Measurements from ENCODE around the gene DUS1L.

The DUS1L gene

GRCh38 chr17:82034371-82035011 is 31.1 kb downstream of the DUS1L start:
- peaks cover 52% of the 10 kb centered on the region for H3K4me1 ChIP-seq (ENCODE audit: insufficient read depth, low read length)
- ATAC-seq (ENCODE audit: insufficient read depth, low read depth) (no peak), DNase-seq (peak; percentile 8)
- H3K4me2 ChIP-seq (ENCODE audit: insufficient read depth, low read length) = no peak overlapping the region
- TF ChIP-seq, protein P1, sequence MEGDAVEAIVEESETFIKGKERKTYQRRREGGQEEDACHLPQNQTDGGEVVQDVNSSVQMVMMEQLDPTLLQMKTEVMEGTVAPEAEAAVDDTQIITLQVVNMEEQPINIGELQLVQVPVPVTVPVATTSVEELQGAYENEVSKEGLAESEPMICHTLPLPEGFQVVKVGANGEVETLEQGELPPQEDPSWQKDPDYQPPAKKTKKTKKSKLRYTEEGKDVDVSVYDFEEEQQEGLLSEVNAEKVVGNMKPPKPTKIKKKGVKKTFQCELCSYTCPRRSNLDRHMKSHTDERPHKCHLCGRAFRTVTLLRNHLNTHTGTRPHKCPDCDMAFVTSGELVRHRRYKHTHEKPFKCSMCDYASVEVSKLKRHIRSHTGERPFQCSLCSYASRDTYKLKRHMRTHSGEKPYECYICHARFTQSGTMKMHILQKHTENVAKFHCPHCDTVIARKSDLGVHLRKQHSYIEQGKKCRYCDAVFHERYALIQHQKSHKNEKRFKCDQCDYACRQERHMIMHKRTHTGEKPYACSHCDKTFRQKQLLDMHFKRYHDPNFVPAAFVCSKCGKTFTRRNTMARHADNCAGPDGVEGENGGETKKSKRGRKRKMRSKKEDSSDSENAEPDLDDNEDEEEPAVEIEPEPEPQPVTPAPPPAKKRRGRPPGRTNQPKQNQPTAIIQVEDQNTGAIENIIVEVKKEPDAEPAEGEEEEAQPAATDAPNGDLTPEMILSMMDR (IDR thresholded peaks at IDR 0.05; ENCODE audit: borderline replicate concordance, extremely low read depth, low read length, poor library complexity, severe bottlenecking) = no peak
- no peak for TF ChIP-seq EZH2 (IDR thresholded peaks at IDR 0.05; ENCODE audit: borderline replicate concordance, low read depth, low read length, severe bottlenecking)
- H3K9ac ChIP-seq (ENCODE audit: low read depth, low read length) = no peak overlapping the region
- no peak overlapping the region for H3K27ac ChIP-seq (ENCODE audit: low read length)
- no peaks in the 10 kb centered on the region for H3K27me3 ChIP-seq (ENCODE audit: insufficient read depth, low read length, poor library complexity)
- peaks cover 21% of the 10 kb centered on the region for H3K79me2 ChIP-seq (ENCODE audit: insufficient read depth, low read length)
- no peak overlapping the region for H2AFZ ChIP-seq (ENCODE audit: low read depth, low read length)
- peaks cover 37% of the 10 kb centered on the region for H4K20me1 ChIP-seq (ENCODE audit: insufficient read depth, low read length)
- H3K4me3 ChIP-seq (ENCODE audit: low read depth in 1 of 2, low read length in 2 of 2) = no peak overlapping the region
- no peaks in the 10 kb centered on the region for H3K9me3 ChIP-seq (ENCODE audit: insufficient read depth, low read length, severe bottlenecking)
- peaks cover 36% of the 10 kb centered on the region for H3K36me3 ChIP-seq (ENCODE audit: insufficient read depth, low read length)

DNA sequence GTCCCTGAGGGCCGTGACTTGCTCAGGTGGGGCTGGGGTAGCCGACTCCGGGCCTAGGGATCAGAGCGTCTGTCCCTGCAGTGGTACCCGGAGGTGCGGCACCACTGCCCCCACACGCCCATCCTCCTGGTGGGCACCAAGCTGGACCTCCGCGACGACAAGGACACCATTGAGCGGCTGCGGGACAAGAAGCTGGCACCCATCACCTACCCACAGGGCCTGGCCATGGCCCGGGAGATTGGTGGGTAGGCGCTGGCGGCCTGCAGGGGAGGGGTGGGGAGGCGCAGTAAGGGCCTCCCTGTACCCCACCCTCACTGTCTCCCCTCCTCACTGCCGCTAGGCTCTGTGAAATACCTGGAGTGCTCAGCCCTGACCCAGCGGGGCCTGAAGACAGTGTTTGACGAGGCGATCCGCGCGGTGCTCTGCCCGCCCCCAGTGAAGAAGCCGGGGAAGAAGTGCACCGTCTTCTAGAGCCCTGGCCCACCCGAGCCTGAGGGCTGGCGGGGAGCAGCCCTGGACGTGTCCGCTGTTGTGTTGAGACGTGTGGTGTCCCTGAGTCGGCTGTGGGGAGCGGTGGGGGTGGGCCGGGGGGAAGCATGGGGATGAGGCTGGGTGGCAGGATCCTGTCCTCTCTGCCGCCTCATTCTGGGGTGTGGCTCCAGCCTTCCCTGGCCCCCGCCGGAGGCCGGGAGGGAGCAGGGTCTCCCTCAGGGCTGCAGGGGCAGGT is 32.1 kb downstream of the DUS1L start:
- Histone ChIP-seq H3K79me2 (ENCODE audit: insufficient read depth, low read length) (peaks cover 21% of the 10 kb centered on the region), H3K27me3 (ENCODE audit: insufficient read depth, low read length, poor library complexity) (no peaks in the 10 kb centered on the region), H3K4me1 (ENCODE audit: insufficient read depth, low read length) (peaks cover 52% of the 10 kb centered on the region), H4K20me1 (ENCODE audit: insufficient read depth, low read length) (peaks cover 39% of the 10 kb centered on the region), H3K36me3 (ENCODE audit: insufficient read depth, low read length) (peaks cover 38% of the 10 kb centered on the region), H3K27ac (ENCODE audit: low read length) (no peak overlapping the region), H3K9ac (ENCODE audit: low read depth, low read length) (no peak overlapping the region), H3K9me3 (ENCODE audit: insufficient read depth, low read length, severe bottlenecking) (no peaks in the 10 kb centered on the region), H2AFZ (ENCODE audit: low read depth, low read length) (no peak overlapping the region), H3K4me3 (ENCODE audit: low read depth in 1 of 2, low read length in 2 of 2) (no peak overlapping the region), H3K4me2 (ENCODE audit: insufficient read depth, low read length) (no peak overlapping the region)
- TF ChIP-seq, protein P1 (IDR thresholded peaks at IDR 0.05; ENCODE audit: borderline replicate concordance, extremely low read depth, low read length, poor library complexity, severe bottlenecking) = no peak
- TF ChIP-seq EZH2 (IDR thresholded peaks at IDR 0.05; ENCODE audit: borderline replicate concordance, low read depth, low read length, severe bottlenecking) = no peak
- ATAC-seq (ENCODE audit: insufficient read depth, low read depth) (no peak), DNase-seq (peak; percentile 8)

GRCh38 chr17:82031885-82032627 is 33.5 kb downstream of the DUS1L start:
- ATAC-seq (ENCODE audit: insufficient read depth, low read depth) = peak; percentile 6; the same call in 1 of the 3 replicates
- Histone ChIP-seq H3K36me3 (ENCODE audit: insufficient read depth, low read length) (peaks cover 45% of the 10 kb centered on the region), H3K9ac (ENCODE audit: low read depth, low read length) (peak overlapping the region; percentile 72), H3K27me3 (ENCODE audit: insufficient read depth, low read length, poor library complexity) (no peaks in the 10 kb centered on the region), H3K4me2 (ENCODE audit: insufficient read depth, low read length) (peak overlapping the region; percentile 67), H3K79me2 (ENCODE audit: insufficient read depth, low read length) (peaks cover 21% of the 10 kb centered on the region), H3K9me3 (ENCODE audit: insufficient read depth, low read length, severe bottlenecking) (no peaks in the 10 kb centered on the region), H3K4me1 (ENCODE audit: insufficient read depth, low read length) (peaks cover 46% of the 10 kb centered on the region), H2AFZ (ENCODE audit: low read depth, low read length) (no peak overlapping the region), H4K20me1 (ENCODE audit: insufficient read depth, low read length) (peaks cover 41% of the 10 kb centered on the region), H3K27ac (ENCODE audit: low read length) (no peak overlapping the region), H3K4me3 (ENCODE audit: low read depth in 1 of 2, low read length in 2 of 2) (peak overlapping the region; percentile 26 to 76; a peak in 3 of 4 replicates)
- no peak for TF ChIP-seq EZH2 (IDR thresholded peaks at IDR 0.05; ENCODE audit: borderline replicate concordance, low read depth, low read length, severe bottlenecking)
- TF ChIP-seq, protein P1 (IDR thresholded peaks at IDR 0.05; ENCODE audit: borderline replicate concordance, extremely low read depth, low read length, poor library complexity, severe bottlenecking) = no peak
- no peak for DNase-seq

All from DND-41 (cell line).